Measurements from ENCODE around the gene BLTP1. TPM values are rescaled to one million over a fixed set of nuclear protein-coding genes. Genes with fewer than 3 reads are reported as not detected.

BLTP1 gene
- total RNA-seq, 1 experiment from 2014 or later: 25.4 TPM

GRCh38 chr4:122121593-122121992, 30.5 kb upstream of the BLTP1 start:
- no peaks in the 10 kb centered on the region for H3K4me1 ChIP-seq (ENCODE audit: control insufficient read depth in 1 of 2, insufficient read depth in 2 of 2, low read length in 2 of 2)
- H3K27me3 ChIP-seq (ENCODE audit: insufficient read depth, low read length): no peaks in the 10 kb centered on the region
- RAD21 ChIA-PET (ENCODE audit: low non-redundant PET in 1 of 2, low total read pairs in 2 of 2, uncharacterized antibody in 2 of 2, unreplicated experiment in 2 of 2): no interaction called here
- CTCF ChIA-PET: no interaction called here
- TF ChIP-seq SIN3A (IDR thresholded peaks at IDR 0.05; ENCODE audit: low read depth) (no peak), CEBPB (IDR thresholded peaks at IDR 0.05; ENCODE audit: low read depth) (no peak), ZBTB33 (IDR thresholded peaks at IDR 0.05; ENCODE audit: extremely low read depth, insufficient replicate concordance, low read length) (no peak), ELF1 (IDR thresholded peaks at IDR 0.05; ENCODE audit: borderline replicate concordance, low read depth) (no peak), ZFX (IDR thresholded peaks at IDR 0.05) (no peak)
- no peak overlapping the region for H2AFZ ChIP-seq (ENCODE audit: low read depth, low read length, poor library complexity, severe bottlenecking)
- H3K9me2 ChIP-seq (ENCODE audit: insufficient read depth): no peaks in the 10 kb centered on the region
- H3K9ac ChIP-seq (ENCODE audit: low read length): no peak overlapping the region
- POLR2A ChIA-PET: no interaction called here
- intact Hi-C loops (cut with micrococcal nuclease): no loop called here
- no peaks in the 10 kb centered on the region for H4K20me1 ChIP-seq (ENCODE audit: insufficient read depth)
- no peak overlapping the region for H3K4me2 ChIP-seq (ENCODE audit: low read length)
- H3K79me2 ChIP-seq (ENCODE audit: insufficient read depth, low read length): no peaks in the 10 kb centered on the region
- H3K4me3 ChIP-seq (replicated peaks in 1 of 2; ENCODE audit: low read depth in 1 of 2, low read length in 2 of 2): no peak overlapping the region
- H3K36me3 ChIP-seq (ENCODE audit: control insufficient read depth in 1 of 2, insufficient read depth in 2 of 2, low read length in 2 of 2): no peaks in the 10 kb centered on the region
- no peaks in the 10 kb centered on the region for H3K9me3 ChIP-seq (ENCODE audit: control insufficient read depth in 1 of 2, insufficient read depth in 1 of 2, low read depth in 1 of 2, low read length in 2 of 2)
- DNase-seq (ENCODE audit: low read depth, low spot score): no peak
- no peak for ATAC-seq
- no TSS peak for BruUV-seq (replicated peaks)
- no peak overlapping the region for H3K27ac ChIP-seq (ENCODE audit: low read depth, low read length)

- POLR2A ChIA-PET: no interaction called here
- Histone ChIP-seq H3K27me3 (ENCODE audit: insufficient read depth, low read length) (no peaks in the 10 kb centered on the region), H3K79me2 (ENCODE audit: insufficient read depth, low read length) (no peaks in the 10 kb centered on the region), H4K20me1 (ENCODE audit: insufficient read depth) (no peaks in the 10 kb centered on the region), H3K9me3 (ENCODE audit: control insufficient read depth in 1 of 2, insufficient read depth in 1 of 2, low read depth in 1 of 2, low read length in 2 of 2) (no peaks in the 10 kb centered on the region), H3K4me3 (replicated peaks in 1 of 2; ENCODE audit: low read depth in 1 of 2, low read length in 2 of 2) (no peak overlapping the region), H3K4me1 (ENCODE audit: control insufficient read depth in 1 of 2, insufficient read depth in 2 of 2, low read length in 2 of 2) (no peaks in the 10 kb centered on the region), H3K4me2 (ENCODE audit: low read length) (no peak overlapping the region), H3K9me2 (ENCODE audit: insufficient read depth) (no peaks in the 10 kb centered on the region), H2AFZ (ENCODE audit: low read depth, low read length, poor library complexity, severe bottlenecking) (no peak overlapping the region), H3K27ac (ENCODE audit: low read depth, low read length) (no peak overlapping the region), H3K36me3 (ENCODE audit: control insufficient read depth in 1 of 2, insufficient read depth in 2 of 2, low read length in 2 of 2) (no peaks in the 10 kb centered on the region), H3K9ac (ENCODE audit: low read length) (no peak overlapping the region)
- BruUV-seq (replicated peaks): no TSS peak
- RAD21 ChIA-PET (ENCODE audit: low non-redundant PET in 1 of 2, low total read pairs in 2 of 2, uncharacterized antibody in 2 of 2, unreplicated experiment in 2 of 2): no interaction called here
- intact Hi-C loops (cut with micrococcal nuclease): no loop called here
- CTCF ChIA-PET: no interaction called here
- DNase-seq (ENCODE audit: low read depth, low spot score): no peak
- ATAC-seq: no peak
- no peak for TF ChIP-seq POLR2A (IDR thresholded peaks at IDR 0.05; ENCODE audit: borderline replicate concordance, extremely low read depth, insufficient read depth, insufficient read length)
- TF ChIP-seq SRF (IDR thresholded peaks at IDR 0.05; ENCODE audit: low read depth): no peak
- TF ChIP-seq ATF3 (IDR thresholded peaks at IDR 0.05): no peak
- TF ChIP-seq EGR1 (IDR thresholded peaks at IDR 0.05; ENCODE audit: low read depth): no peak
- TF ChIP-seq REST (IDR thresholded peaks at IDR 0.05; ENCODE audit: low read depth): no peak
- no peak for TF ChIP-seq RAD21 (IDR thresholded peaks at IDR 0.05; ENCODE audit: low read depth)
- TF ChIP-seq FOSL1 (IDR thresholded peaks at IDR 0.05; ENCODE audit: low read depth): no peak
- no peak for TF ChIP-seq ZBTB33 (IDR thresholded peaks at IDR 0.05; ENCODE audit: extremely low read depth, insufficient replicate concordance, low read length)
- no peak for TF ChIP-seq EZH2phosphoT487 (IDR thresholded peaks at IDR 0.05; ENCODE audit: borderline replicate concordance)
- no peak for TF ChIP-seq YY1 (IDR thresholded peaks at IDR 0.05; ENCODE audit: extremely low read depth, insufficient replicate concordance, low read depth, low read length)
These were observed 30.0 kb upstream of the BLTP1 start for GRCh38 chr4:122122083-122122482.

Measured in HCT116 (cell line).